Caco-2 (cell line): Measurements from ENCODE around the gene HHAT. TPM values are rescaled to one million over a fixed set of nuclear protein-coding genes. Genes with fewer than 3 reads are reported as not detected.

Experiments
- BruUV-seq: library from RNA; stranded (reverse); fragments of 400-500 nt; replicated peaks from 2 replicates; lab custom pipeline; 2021; lab: Mats Ljungman, UMichigan
- CTCF ChIA-PET: fragments of 300-600 bp; sonication (Branson Sonifier 250); formaldehyde crosslinking; loops from one replicate; lab custom pipeline; 2022; ENCODE audit warnings: antibody characterized with exemption; lab: Charles Lee
- POLR2A ChIA-PET: fragments of 300-600 bp; sonication (Branson Sonifier 250); formaldehyde crosslinking; loops from one replicate; lab custom pipeline; 2022; ENCODE audit warnings: antibody characterized with exemption; lab: Charles Lee
- DNase-seq, 2 experiments: peaks; one replicate each; pipeline versions ENCODE4 v3.0.0 to v3.0.0-alpha.2; 2020 to 2022
- H3K27me3 ChIP-seq: replicated peaks from 2 replicates; pipeline ENCODE4 v1.6.0; 2011; ENCODE audit warnings: low read length; ENCODE audit not compliant: control insufficient read depth, insufficient read depth
- H3K36me3 ChIP-seq: 2 replicates; pipeline ENCODE4 v1.5.1; 2011; ENCODE audit warnings: low read length; ENCODE audit not compliant: control insufficient read depth, insufficient read depth
- H3K4me1 ChIP-seq: fragments of 250-450 bp; sonication (Bioruptor Pico); 2 replicates; pipeline ENCODE4 v1.5.1; 2020; ENCODE audit warnings: mild to moderate bottlenecking
- H3K4me3 ChIP-seq: 2 replicates; pipeline ENCODE4 v1.5.1; 2011; ENCODE audit warnings: low read depth, mild to moderate bottlenecking, control low read depth, low read length
- H3K9me3 ChIP-seq: fragments of 250-450 bp; sonication (Bioruptor Pico); 2 replicates; pipeline ENCODE4 v1.5.1; 2020; ENCODE audit warnings: mild to moderate bottlenecking, moderate library complexity
- H3K27ac Mint-ChIP-seq: one replicate; pipeline ENCODE4 v1.8.0; 2022; ENCODE audit warnings: mixed read lengths; ENCODE audit not compliant: unreplicated experiment
- H3K27me3 Mint-ChIP-seq: one replicate; pipeline ENCODE4 v1.8.0; 2022; ENCODE audit warnings: mixed read lengths; ENCODE audit not compliant: insufficient read depth, unreplicated experiment
- H3K36me3 Mint-ChIP-seq: one replicate; pipeline ENCODE4 v1.8.0; 2022; ENCODE audit warnings: mild to moderate bottlenecking, mixed read lengths; ENCODE audit not compliant: insufficient read depth, unreplicated experiment
- H3K4me1 Mint-ChIP-seq: one replicate; pipeline ENCODE4 v1.8.0; 2022; ENCODE audit warnings: low read depth, mixed read lengths; ENCODE audit not compliant: unreplicated experiment
- H3K4me3 Mint-ChIP-seq: one replicate; pipeline ENCODE4 v1.8.0; 2022; ENCODE audit warnings: mild to moderate bottlenecking, moderate library complexity, mixed read lengths; ENCODE audit not compliant: unreplicated experiment
- H3K9me3 Mint-ChIP-seq: one replicate; pipeline ENCODE4 v1.8.0; 2022; ENCODE audit warnings: mixed read lengths; ENCODE audit not compliant: unreplicated experiment
- intact Hi-C: fragments of 100-400 bp; cut with micrococcal nuclease; formaldehyde crosslinking; loops from one replicate; pipeline ENCODE4 v1.10.0; 2022; ENCODE audit not compliant: unreplicated experiment
- total RNA-seq: library from RNA; stranded (reverse); gene quantifications from 2 replicates; pipeline ENCODE4 v1.2.3, GENCODE V29; 2022
- TF ChIP-seq, protein P1 (sequence below), 2 experiments: fragments of 200-600 bp in 1 of 2; IDR thresholded peaks; 1 replicate in 1 of 2; 2 replicates in 1 of 2; pipeline versions ENCODE4 v1.5.1 to v1.8.0; 2011 to 2022; ENCODE audit warnings: antibody characterized with exemption in 1 of 2, control low read depth in 1 of 2, inconsistent platforms in 1 of 2, low read depth in 1 of 2, low read length in 1 of 2, mild to moderate bottlenecking in 1 of 2, moderate library complexity in 1 of 2; ENCODE audit not compliant: insufficient read depth in 1 of 2, severe bottlenecking in 1 of 2, unreplicated experiment in 1 of 2

The HHAT gene
- total RNA-seq, 1 experiment from 2014 or later, result 3.9 TPM

DNA sequence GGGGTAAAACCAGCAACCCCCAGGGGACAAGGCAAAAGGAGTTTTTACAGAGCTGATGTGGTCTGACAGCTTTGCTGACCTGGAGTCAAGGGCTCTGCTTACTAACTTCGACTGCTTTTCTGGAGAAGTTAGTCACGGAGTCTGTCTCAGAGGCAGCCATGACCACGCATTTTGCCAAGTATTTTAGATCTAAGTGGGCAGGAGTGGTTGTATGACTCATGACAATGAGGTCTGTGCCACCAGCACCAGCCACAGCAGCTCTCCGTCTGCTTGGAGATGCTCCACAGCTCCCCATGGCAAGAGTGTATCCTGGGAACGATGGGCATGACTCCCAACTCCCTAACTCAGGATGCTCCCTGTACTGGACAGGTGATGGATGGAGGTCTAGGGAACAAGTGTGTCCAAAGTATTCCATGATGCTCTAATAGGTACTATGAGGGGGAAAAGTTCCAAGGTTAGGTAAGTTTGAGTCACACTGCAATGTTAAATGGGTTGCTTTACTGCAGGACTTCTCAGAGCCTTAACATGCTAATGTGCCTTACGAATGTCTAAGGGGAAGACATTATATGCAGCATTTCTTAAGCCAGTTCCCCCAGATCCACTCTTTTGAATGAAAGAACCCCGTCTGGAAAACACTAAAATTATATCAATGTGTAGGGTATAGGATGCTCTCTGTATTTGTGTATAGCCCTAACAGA, 359.0 kb downstream of the HHAT start:
- CTCF ChIA-PET, result interaction anchor here (0.9 kb wide), 1 partner anchor 9 kb away, joined by 3 read pairs; no protein-coding TSS in a partner anchor
- no peaks in the 10 kb centered on the region for H3K4me1 ChIP-seq
- no peak overlapping the region for H3K4me3 Mint-ChIP-seq

DNA sequence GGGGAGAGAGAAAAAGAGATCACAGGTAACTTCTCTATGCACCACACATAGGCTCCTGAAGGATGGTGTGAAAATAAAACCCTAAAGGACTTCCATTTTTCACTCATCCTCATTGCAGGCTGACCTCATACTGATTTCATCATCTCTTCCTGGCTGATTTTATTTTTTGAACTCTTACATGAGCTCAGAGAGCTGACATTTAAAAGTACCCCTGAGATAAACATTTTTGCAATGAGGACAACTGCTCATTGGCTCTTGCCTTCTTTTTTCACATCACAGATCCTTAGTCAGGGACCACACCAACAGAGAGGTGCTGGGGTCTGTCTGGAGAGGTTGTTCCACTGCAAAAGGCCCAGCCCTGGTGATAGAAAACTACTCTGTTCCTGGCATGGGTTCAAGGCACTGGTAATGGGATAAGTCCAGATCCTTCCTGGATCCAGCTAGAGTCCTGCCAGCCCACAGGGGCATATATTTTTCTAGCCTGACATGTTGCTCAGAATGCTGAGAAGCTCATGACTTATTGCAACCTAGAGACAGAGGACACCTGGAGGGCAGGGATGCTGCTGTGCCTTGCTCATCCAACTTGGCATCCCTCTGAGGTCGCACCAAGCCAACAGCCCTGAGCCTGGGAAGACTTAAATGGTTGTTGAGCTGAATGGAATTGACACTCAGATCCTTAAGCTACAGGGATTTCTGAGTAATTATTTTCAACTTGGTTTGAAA, 360.0 kb downstream of the HHAT start:
- Mint-ChIP-seq H3K27me3 (peaks cover 5% of the 10 kb centered on the region), H3K36me3 (no peaks in the 10 kb centered on the region), H3K9me3 (no peaks in the 10 kb centered on the region), H3K27ac (no peak overlapping the region), H3K4me1 (no peaks in the 10 kb centered on the region), H3K4me3 (no peak overlapping the region)
- no peaks in the 10 kb centered on the region for H3K9me3 ChIP-seq
- CTCF ChIA-PET, result no interaction called here
- DNase-seq, result no peak
- H3K4me1 ChIP-seq, result no peaks in the 10 kb centered on the region
- H3K4me3 ChIP-seq, result no peak overlapping the region
- POLR2A ChIA-PET, result no interaction called here
- H3K36me3 ChIP-seq, result no peaks in the 10 kb centered on the region
- intact Hi-C loops, result no loop called here
- BruUV-seq, result no TSS peak
- H3K27me3 ChIP-seq, result no peaks in the 10 kb centered on the region
- TF ChIP-seq, protein P1, sequence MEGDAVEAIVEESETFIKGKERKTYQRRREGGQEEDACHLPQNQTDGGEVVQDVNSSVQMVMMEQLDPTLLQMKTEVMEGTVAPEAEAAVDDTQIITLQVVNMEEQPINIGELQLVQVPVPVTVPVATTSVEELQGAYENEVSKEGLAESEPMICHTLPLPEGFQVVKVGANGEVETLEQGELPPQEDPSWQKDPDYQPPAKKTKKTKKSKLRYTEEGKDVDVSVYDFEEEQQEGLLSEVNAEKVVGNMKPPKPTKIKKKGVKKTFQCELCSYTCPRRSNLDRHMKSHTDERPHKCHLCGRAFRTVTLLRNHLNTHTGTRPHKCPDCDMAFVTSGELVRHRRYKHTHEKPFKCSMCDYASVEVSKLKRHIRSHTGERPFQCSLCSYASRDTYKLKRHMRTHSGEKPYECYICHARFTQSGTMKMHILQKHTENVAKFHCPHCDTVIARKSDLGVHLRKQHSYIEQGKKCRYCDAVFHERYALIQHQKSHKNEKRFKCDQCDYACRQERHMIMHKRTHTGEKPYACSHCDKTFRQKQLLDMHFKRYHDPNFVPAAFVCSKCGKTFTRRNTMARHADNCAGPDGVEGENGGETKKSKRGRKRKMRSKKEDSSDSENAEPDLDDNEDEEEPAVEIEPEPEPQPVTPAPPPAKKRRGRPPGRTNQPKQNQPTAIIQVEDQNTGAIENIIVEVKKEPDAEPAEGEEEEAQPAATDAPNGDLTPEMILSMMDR (IDR thresholded peaks at IDR 0.05; ENCODE audit: insufficient read depth in 1 of 2, low read depth in 1 of 2, low read length in 1 of 2, severe bottlenecking in 1 of 2, unreplicated experiment in 1 of 2), result no peak

More for the DNA sequence above, 359.0 kb downstream of the HHAT start:
- no peaks in the 10 kb centered on the region for H3K4me1 Mint-ChIP-seq
- no peak for DNase-seq
- POLR2A ChIA-PET, result no interaction called here
- H3K9me3 ChIP-seq, result no peaks in the 10 kb centered on the region
- intact Hi-C loops, result no loop called here
- no peaks in the 10 kb centered on the region for H3K27me3 ChIP-seq
- H3K36me3 Mint-ChIP-seq, result no peaks in the 10 kb centered on the region
- BruUV-seq, result no TSS peak
- TF ChIP-seq, protein P1 (IDR thresholded peaks at IDR 0.05; ENCODE audit: insufficient read depth in 1 of 2, low read depth in 1 of 2, low read length in 1 of 2, severe bottlenecking in 1 of 2, unreplicated experiment in 1 of 2), result no peak
- no peak overlapping the region for H3K4me3 ChIP-seq
- no peak overlapping the region for H3K27ac Mint-ChIP-seq
- no peaks in the 10 kb centered on the region for H3K9me3 Mint-ChIP-seq
- peaks cover 5% of the 10 kb centered on the region for H3K27me3 Mint-ChIP-seq
- no peaks in the 10 kb centered on the region for H3K36me3 ChIP-seq

DNA sequence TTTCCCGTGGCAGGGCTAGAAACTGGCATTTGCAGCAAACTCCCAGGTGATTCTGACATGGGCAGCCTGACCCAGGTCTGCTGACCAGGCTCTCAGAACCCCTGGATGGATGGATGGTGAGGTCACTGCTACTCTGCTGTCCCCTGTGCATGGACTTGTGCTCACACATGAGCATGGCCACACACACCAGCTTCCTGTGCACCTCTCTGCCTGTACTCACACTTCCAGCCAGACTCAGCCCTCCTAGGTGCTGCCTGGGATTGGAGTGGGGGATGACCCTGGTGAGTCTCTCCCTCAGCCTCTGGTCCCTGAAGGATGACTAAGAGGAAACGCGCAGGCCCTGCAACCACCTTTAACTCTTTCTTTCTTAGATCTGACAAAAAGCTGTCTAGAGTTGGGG, 361.1 kb downstream of the HHAT start:
- Histone ChIP-seq H3K27me3 (no peaks in the 10 kb centered on the region), H3K4me3 (no peak overlapping the region), H3K9me3 (no peaks in the 10 kb centered on the region), H3K4me1 (no peaks in the 10 kb centered on the region), H3K36me3 (no peaks in the 10 kb centered on the region)
- Mint-ChIP-seq H3K9me3 (no peaks in the 10 kb centered on the region), H3K27ac (no peak overlapping the region), H3K4me3 (no peak overlapping the region), H3K36me3 (no peaks in the 10 kb centered on the region), H3K4me1 (no peaks in the 10 kb centered on the region), H3K27me3 (peaks cover 5% of the 10 kb centered on the region)
- TF ChIP-seq, protein P1 (IDR thresholded peaks at IDR 0.05; ENCODE audit: insufficient read depth in 1 of 2, low read depth in 1 of 2, low read length in 1 of 2, severe bottlenecking in 1 of 2, unreplicated experiment in 1 of 2), result no peak
- ChIA-PET CTCF (no interaction called here), POLR2A (no interaction called here)
- BruUV-seq, result no TSS peak
- DNase-seq, result no peak
- intact Hi-C loops, result loop anchor here (10.0 kb wide), 1 partner anchor 105 kb away; no protein-coding TSS in a partner anchor
